SU-DHL-6 (cell line): ENCODE measurements around the gene SPRR2B.
"Not testable (repeated sequence)": the region's sequence is repeated elsewhere in the genome, so short reads cannot be mapped to it uniquely, and the experiment has no call there.

Source experiments
- H2AFZ ChIP-seq: fragments of 200-600 bp; sonication (generic); 2 replicates; pipeline ENCODE4 v1.6.1; 2014; ENCODE audit warnings: low read depth, mild to moderate bottlenecking, moderate library complexity, mixed read lengths, antibody characterized with exemption, low read length; ENCODE audit not compliant: severe bottlenecking
- H3F3A ChIP-seq: fragments of 200-600 bp; shearing (Covaris generic); 2 replicates; pipeline ENCODE4 v1.6.0; 2016; ENCODE audit warnings: antibody characterized with exemption, mild to moderate bottlenecking; ENCODE audit not compliant: insufficient read depth
- H3K27ac ChIP-seq: fragments of 200-600 bp; sonication (generic); 2 replicates; pipeline ENCODE4 v1.5.1; 2016; ENCODE audit warnings: low read depth, mild to moderate bottlenecking, low read length, moderate library complexity, mixed read lengths
- H3K27me3 ChIP-seq: fragments of 200-600 bp; sonication (generic), shearing (Covaris generic); 2 replicates; pipeline ENCODE4 v1.6.0; 2014; ENCODE audit warnings: mild to moderate bottlenecking, low read length
- H3K36me3 ChIP-seq: fragments of 200-600 bp; sonication (generic); 2 replicates; pipeline ENCODE4 v1.6.1; 2014; ENCODE audit warnings: mild to moderate bottlenecking, low read length, mixed read lengths
- H3K4me2 ChIP-seq: fragments of 300-600, 200-600 bp; shearing (Covaris generic), sonication (generic); 2 replicates; pipeline ENCODE4 v1.6.0; 2014; ENCODE audit warnings: low read length, low read depth, mild to moderate bottlenecking; ENCODE audit not compliant: poor library complexity, severe bottlenecking
- H3K4me3 ChIP-seq: fragments of 200-600 bp; sonication (generic); 2 replicates; pipeline ENCODE4 v1.5.1; 2014; ENCODE audit warnings: antibody characterized with exemption, low read length, mild to moderate bottlenecking, mixed read lengths; ENCODE audit not compliant: insufficient read depth, poor library complexity, severe bottlenecking
- H3K79me2 ChIP-seq: fragments of 200-600 bp; sonication (generic); 2 replicates; pipeline ENCODE4 v1.6.1; 2014; ENCODE audit warnings: mild to moderate bottlenecking, low read length, moderate library complexity; ENCODE audit not compliant: insufficient read depth
- H3K9ac ChIP-seq: fragments of 200-600 bp; sonication (generic); 2 replicates; pipeline ENCODE4 v1.7.0; 2014; ENCODE audit warnings: mild to moderate bottlenecking, low read length
- H3K9me2 ChIP-seq: fragments of 200-600 bp; sonication (generic); replicated peaks from 2 replicates; pipeline ENCODE4 v1.6.1; 2014; ENCODE audit warnings: low read length; ENCODE audit not compliant: insufficient read depth
- H3K9me3 ChIP-seq: fragments of 200-600 bp; sonication (generic); 2 replicates; pipeline ENCODE4 v1.6.1; 2014; ENCODE audit warnings: low read length, mixed read lengths; ENCODE audit not compliant: insufficient read depth
- H4K20me1 ChIP-seq: fragments of 200-600 bp; sonication (generic); 2 replicates; pipeline ENCODE4 v1.6.1; 2014; ENCODE audit warnings: low read depth, mild to moderate bottlenecking, antibody characterized with exemption, low read length, moderate library complexity, mixed read lengths

SPRR2B gene

GRCh38 chr1:153021829-153022228 is 49.6 kb downstream of the SPRR2B start:
- H3K9me3 ChIP-seq, H3K36me3 ChIP-seq, H3K27me3 ChIP-seq, H3F3A ChIP-seq, H3K4me3 ChIP-seq, H2AFZ ChIP-seq, H3K27ac ChIP-seq, H3K79me2 ChIP-seq, H4K20me1 ChIP-seq, H3K4me2 ChIP-seq, H3K9ac ChIP-seq, H3K9me2 ChIP-seq: not testable (repeated sequence)
